ENCODE data around the gene PTCH1. TPM values are rescaled to one million over a fixed set of nuclear protein-coding genes. Genes with fewer than 3 reads are reported as not detected.
A peak's percentile ranks its signal among the peaks of the same experiment; 100 is the strongest.

The PTCH1 gene
- total RNA-seq, 1 donor: 1.7 TPM

GRCh38 chr9:95437559-95437958 lies 79.2 kb downstream of the PTCH1 start:
- H3K4me3 ChIP-seq (ENCODE audit: low read depth, low read length): no peak overlapping the region
- peak; percentile 66 for DNase-seq (ENCODE audit: low read depth)
- TF ChIP-seq, protein P1, sequence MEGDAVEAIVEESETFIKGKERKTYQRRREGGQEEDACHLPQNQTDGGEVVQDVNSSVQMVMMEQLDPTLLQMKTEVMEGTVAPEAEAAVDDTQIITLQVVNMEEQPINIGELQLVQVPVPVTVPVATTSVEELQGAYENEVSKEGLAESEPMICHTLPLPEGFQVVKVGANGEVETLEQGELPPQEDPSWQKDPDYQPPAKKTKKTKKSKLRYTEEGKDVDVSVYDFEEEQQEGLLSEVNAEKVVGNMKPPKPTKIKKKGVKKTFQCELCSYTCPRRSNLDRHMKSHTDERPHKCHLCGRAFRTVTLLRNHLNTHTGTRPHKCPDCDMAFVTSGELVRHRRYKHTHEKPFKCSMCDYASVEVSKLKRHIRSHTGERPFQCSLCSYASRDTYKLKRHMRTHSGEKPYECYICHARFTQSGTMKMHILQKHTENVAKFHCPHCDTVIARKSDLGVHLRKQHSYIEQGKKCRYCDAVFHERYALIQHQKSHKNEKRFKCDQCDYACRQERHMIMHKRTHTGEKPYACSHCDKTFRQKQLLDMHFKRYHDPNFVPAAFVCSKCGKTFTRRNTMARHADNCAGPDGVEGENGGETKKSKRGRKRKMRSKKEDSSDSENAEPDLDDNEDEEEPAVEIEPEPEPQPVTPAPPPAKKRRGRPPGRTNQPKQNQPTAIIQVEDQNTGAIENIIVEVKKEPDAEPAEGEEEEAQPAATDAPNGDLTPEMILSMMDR (IDR thresholded peaks at IDR 0.05; ENCODE audit: insufficient read depth, low read depth, low read length): no peak

- TF ChIP-seq, protein P1 (IDR thresholded peaks at IDR 0.05; ENCODE audit: insufficient read depth, low read depth, low read length): no peak
Observed at GRCh38 chr9:95436416-95436815, 80.4 kb downstream of the PTCH1 start.

GRCh38 chr9:95435074-95435728 lies 81.6 kb downstream of the PTCH1 start:
- no peak overlapping the region for H3K4me3 ChIP-seq (ENCODE audit: low read depth, low read length)
- DNase-seq (ENCODE audit: low read depth): no peak
- TF ChIP-seq, protein P1 (IDR thresholded peaks at IDR 0.05; ENCODE audit: insufficient read depth, low read depth, low read length): no peak

More at GRCh38 chr9:95436416-95436815, 80.4 kb downstream of the PTCH1 start:
- H3K4me3 ChIP-seq (ENCODE audit: low read depth, low read length): no peak overlapping the region
- no peak for DNase-seq (ENCODE audit: low read depth)

DNA sequence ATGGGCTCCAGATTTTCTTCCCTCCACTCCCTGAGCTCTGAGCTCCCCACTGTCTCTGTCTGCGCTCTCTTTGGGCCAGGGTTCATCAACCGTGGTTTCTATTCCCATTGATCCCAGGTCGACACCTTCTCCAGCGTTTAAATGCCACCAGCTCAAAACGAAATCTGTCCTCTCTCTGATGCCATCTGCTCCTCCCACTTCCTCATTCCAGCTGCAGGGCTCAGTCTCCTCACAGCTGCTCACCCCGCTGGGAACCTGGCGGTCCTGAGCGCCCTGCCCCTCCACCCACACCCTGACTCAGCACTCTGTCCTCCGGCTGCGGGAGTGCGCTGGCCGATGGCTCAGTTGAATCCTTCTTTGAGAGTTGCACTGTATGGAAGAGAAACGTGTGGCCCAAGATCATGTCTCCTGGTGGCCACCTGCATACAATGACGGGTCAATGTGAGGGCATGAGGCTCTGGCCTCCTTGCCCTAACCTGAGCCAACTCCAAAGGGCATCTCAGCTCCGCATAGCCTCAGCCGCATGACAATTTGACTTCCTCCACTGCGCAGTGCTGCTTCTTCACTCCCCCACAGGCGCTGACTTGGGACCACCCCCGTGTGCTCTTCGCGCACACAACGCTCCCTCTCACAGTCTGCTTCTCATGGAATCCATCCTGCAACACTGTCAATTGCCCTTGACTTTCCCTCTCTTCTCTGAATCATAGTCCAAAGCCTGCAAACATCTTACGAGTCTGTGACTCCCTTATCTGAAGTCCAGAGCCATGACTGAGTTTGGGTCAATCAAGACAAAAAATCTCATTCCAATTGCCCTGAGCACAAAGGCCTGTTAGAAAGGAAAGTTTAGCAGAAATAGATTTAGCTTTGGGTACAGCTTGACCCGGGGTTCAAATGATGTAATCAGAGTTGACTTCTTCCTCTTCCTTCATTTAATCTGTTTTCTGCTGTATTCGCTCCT lies 82.4 kb downstream of the PTCH1 start:
- TF ChIP-seq, protein P1 (IDR thresholded peaks at IDR 0.05; ENCODE audit: insufficient read depth, low read depth, low read length): no peak
- no peak overlapping the region for H3K4me3 ChIP-seq (ENCODE audit: low read depth, low read length)
- peak; percentile 70 for DNase-seq (ENCODE audit: low read depth)

DNA sequence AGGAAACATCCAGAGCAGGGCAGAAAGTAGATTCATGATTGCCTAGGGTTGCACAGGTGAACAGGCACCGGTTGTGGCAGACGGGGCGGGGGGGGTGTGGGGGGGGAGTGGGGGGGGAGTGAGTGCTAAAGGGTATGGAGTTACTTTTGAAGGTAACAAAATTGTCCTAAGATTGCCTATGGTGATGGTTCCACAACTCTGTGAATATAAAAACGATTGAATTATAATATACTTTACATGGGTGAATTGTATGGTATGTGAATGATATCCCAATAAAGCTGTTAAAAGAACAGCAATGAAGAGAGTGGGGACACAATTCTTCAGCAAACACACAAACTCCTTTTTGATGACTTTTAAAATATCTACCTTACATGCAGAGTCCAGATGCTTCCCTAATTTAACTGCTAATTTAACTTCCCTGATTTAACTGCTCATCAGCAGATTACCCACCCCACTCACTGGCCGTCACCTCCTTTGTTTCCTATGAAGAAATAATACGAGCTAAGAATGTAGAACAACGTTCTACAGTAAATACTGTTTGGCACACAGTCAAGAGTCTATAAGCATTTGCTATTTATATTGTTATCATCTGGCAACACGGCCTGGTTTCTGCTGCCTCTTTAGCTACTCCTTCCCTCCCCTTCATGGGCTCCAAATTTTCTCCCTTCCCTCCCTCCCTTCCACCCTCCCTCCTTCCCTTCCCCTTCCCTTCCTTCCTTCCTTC lies 83.5 kb downstream of the PTCH1 start:
- no peak overlapping the region for H3K4me3 ChIP-seq (ENCODE audit: low read depth, low read length)
- TF ChIP-seq, protein P1 (IDR thresholded peaks at IDR 0.05; ENCODE audit: insufficient read depth, low read depth, low read length): no peak
- DNase-seq (ENCODE audit: low read depth): peak; percentile 11

- TF ChIP-seq, protein P1 (IDR thresholded peaks at IDR 0.05; ENCODE audit: insufficient read depth, low read depth, low read length): no peak
- DNase-seq (ENCODE audit: low read depth): no peak
- no peak overlapping the region for H3K4me3 ChIP-seq (ENCODE audit: low read depth, low read length)
Observed at GRCh38 chr9:95431286-95431685, 85.5 kb downstream of the PTCH1 start.

Measured in fibroblast of villous mesenchyme (primary cell).